Measurements from ENCODE around the gene CCK. TPM values are rescaled to one million over a fixed set of nuclear protein-coding genes. Genes with fewer than 3 reads are reported as not detected.

CCK gene
- polyA plus RNA-seq, 1 donor (not counting 4 experiments of a cell fraction or from before 2014, with no cell fraction given) = 8.2 TPM

DNA sequence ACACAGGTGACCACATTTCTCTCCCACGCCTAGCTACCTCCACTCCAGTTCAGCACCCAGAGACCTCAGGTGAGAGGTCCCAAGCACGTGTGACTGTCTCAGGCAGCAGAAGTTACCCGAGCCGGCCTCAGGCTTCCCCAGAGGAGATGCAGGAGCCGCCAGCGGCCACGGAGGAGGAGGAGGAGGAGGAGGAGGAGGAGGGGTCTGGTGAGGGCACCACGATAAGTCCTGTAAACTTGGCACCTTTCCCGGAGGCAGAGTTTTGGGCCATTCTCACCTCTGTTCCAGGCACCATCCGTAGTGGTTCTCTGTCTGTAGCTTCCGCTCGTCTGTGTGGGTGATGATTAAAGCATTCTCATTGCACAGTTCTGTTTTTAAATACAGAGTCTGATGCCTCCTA, 56.1 kb downstream of the CCK start:
- Histone ChIP-seq H3K9me1 (ENCODE audit: control insufficient read depth, extremely low read depth, insufficient read depth, low read length) (no peaks in the 10 kb centered on the region), H3K4me2 (ENCODE audit: control insufficient read depth, extremely low read depth, insufficient read depth, low read depth, low read length) (no peak overlapping the region), H4K20me1 (ENCODE audit: control insufficient read depth, extremely low read depth, insufficient read depth, low read length) (peaks cover 3% of the 10 kb centered on the region), H3K36me3 (ENCODE audit: control insufficient read depth in 2 of 2, extremely low read depth in 1 of 2, insufficient read depth in 2 of 2, low read length in 2 of 2) (peaks cover 43 to 51% of the 10 kb centered on the region in 2 experiments), H3K4me1 (ENCODE audit: control insufficient read depth, extremely low read depth, insufficient read depth, low read length) (peaks cover 3% of the 10 kb centered on the region), H3K9ac (ENCODE audit: control insufficient read depth, extremely low read depth, insufficient read depth, low read length) (no peak overlapping the region), H3K4me3 (ENCODE audit: control insufficient read depth in 2 of 3, extremely low read depth in 1 of 3, insufficient read depth in 2 of 3, low read depth in 1 of 3, low read length in 3 of 3) (no peak overlapping the region), H3K27ac (ENCODE audit: control insufficient read depth, insufficient read depth, low read length) (no peak overlapping the region), H2AFZ (ENCODE audit: control insufficient read depth, low read length) (no peak overlapping the region), H3K27me3 (ENCODE audit: control insufficient read depth, extremely low read depth, insufficient read depth, low read length) (no peaks in the 10 kb centered on the region), H3K79me2 (ENCODE audit: control insufficient read depth, insufficient read depth, low read length) (no peaks in the 10 kb centered on the region), H3K9me3 (ENCODE audit: control insufficient read depth, low read depth, low read length) (no peaks in the 10 kb centered on the region)
- FAIRE-seq (no peak), DNase-seq (ENCODE audit: low read depth, low spot score) (no peak)
- dilution Hi-C loops (cut with MboI; ENCODE audit: extremely low pct_ligation_motif_present, low sequenced_read_pairs) = no loop called here
- TF ChIP-seq EZH2 (IDR thresholded peaks at IDR 0.05; ENCODE audit: low read length) = no peak
- TF ChIP-seq, protein P1, sequence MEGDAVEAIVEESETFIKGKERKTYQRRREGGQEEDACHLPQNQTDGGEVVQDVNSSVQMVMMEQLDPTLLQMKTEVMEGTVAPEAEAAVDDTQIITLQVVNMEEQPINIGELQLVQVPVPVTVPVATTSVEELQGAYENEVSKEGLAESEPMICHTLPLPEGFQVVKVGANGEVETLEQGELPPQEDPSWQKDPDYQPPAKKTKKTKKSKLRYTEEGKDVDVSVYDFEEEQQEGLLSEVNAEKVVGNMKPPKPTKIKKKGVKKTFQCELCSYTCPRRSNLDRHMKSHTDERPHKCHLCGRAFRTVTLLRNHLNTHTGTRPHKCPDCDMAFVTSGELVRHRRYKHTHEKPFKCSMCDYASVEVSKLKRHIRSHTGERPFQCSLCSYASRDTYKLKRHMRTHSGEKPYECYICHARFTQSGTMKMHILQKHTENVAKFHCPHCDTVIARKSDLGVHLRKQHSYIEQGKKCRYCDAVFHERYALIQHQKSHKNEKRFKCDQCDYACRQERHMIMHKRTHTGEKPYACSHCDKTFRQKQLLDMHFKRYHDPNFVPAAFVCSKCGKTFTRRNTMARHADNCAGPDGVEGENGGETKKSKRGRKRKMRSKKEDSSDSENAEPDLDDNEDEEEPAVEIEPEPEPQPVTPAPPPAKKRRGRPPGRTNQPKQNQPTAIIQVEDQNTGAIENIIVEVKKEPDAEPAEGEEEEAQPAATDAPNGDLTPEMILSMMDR (optimal IDR thresholded peaks at IDR 0.05 in 1 of 3, IDR thresholded peaks at IDR 0.05 in 1 of 3, conservative IDR thresholded peaks at IDR 0.05 in 1 of 3; ENCODE audit: extremely low read depth in 1 of 3, insufficient read depth in 2 of 3, low read length in 3 of 3) = no peak

Small RNA genes lying within 50 kb of the gene (small RNA-seq; reads per million reads assigned to genes)
- 0 reads per million in 3 experiments for gene RNU4-78P (ENCODE audit: insufficient read length in 3 of 3, low read depth in 3 of 3, low replicate concordance in 1 of 3)

Other genes starting within 250 kb of the CCK start
- 58.2 to 63.7 TPM (median 62.8 TPM) in 3 replicates for gene TRAK1, start 174.8 kb downstream of the CCK start, polyA plus RNA-seq
- gene LYZL4, start 144.4 kb upstream of the CCK start, polyA plus RNA-seq = not detected in 3 replicates
- 4.5 to 10.0 TPM (median 8.5 TPM) in 3 replicates for gene VIPR1, start 236.5 kb upstream of the CCK start, polyA plus RNA-seq